PC-9 (cell line): Measurements from ENCODE around the gene HSF4. TPM values are rescaled to one million over a fixed set of nuclear protein-coding genes. Genes with fewer than 3 reads are reported as not detected.

Experiments used
- BruUV-seq: library from RNA; stranded (reverse); fragments of 400-500 nt; replicated peaks from 2 replicates; lab custom pipeline; 2021; lab: Mats Ljungman, UMichigan
- CTCF ChIA-PET: fragments of 300-600 bp; sonication (Branson Sonifier 250); formaldehyde crosslinking; loops from one replicate; lab custom pipeline; 2022; ENCODE audit warnings: antibody characterized with exemption; lab: Charles Lee
- POLR2A ChIA-PET: fragments of 300-600 bp; sonication (Branson Sonifier 250); formaldehyde crosslinking; loops from one replicate; lab custom pipeline; 2022; ENCODE audit warnings: antibody characterized with exemption; ENCODE audit not compliant: unreplicated experiment; lab: Charles Lee
- DNase-seq, 2 experiments: peaks; one replicate each; pipeline versions ENCODE4 v3.0.0 to v3.0.0-alpha.2; 2015 to 2022; ENCODE audit warnings: mixed read lengths in 1 of 2
- H2AFZ ChIP-seq: fragments of 200-600 bp; sonication (generic); 2 replicates; pipeline ENCODE4 v1.8.1; 2017; ENCODE audit warnings: antibody characterized with exemption
- H3F3A ChIP-seq: fragments of 200-600 bp; sonication (generic); 2 replicates; pipeline ENCODE4 v1.8.1; 2017; ENCODE audit warnings: antibody characterized with exemption, mild to moderate bottlenecking, low read depth; ENCODE audit not compliant: insufficient read depth
- H3K27ac ChIP-seq: fragments of 200-600 bp; sonication (generic); 2 replicates; pipeline ENCODE4 v1.6.1; 2016; ENCODE audit warnings: mixed run types
- H3K27me3 ChIP-seq: fragments of 200-600 bp; sonication (generic); 2 replicates; pipeline ENCODE4 v1.6.1; 2016; ENCODE audit warnings: low read depth, mixed run types; ENCODE audit not compliant: insufficient read depth
- H3K36me3 ChIP-seq: fragments of 200-600 bp; sonication (generic); 2 replicates; pipeline ENCODE4 v1.6.1; 2016; ENCODE audit warnings: low read depth, mixed run types
- H3K4me1 ChIP-seq: fragments of 200-600 bp; sonication (generic); replicated peaks from 2 replicates; pipeline ENCODE4 v1.6.1; 2016; ENCODE audit warnings: mixed run types; ENCODE audit not compliant: insufficient read depth
- H3K4me2 ChIP-seq: fragments of 200-600 bp; sonication (generic); 2 replicates; pipeline ENCODE4 v1.6.1; 2017; ENCODE audit warnings: mixed run types
- H3K4me3 ChIP-seq: fragments of 200-600 bp; sonication (generic); 2 replicates; pipeline ENCODE4 v1.6.1; 2016; ENCODE audit warnings: mixed run types
- H3K79me2 ChIP-seq: fragments of 200-600 bp; sonication (generic); 2 replicates; pipeline ENCODE4 v1.6.1; 2017; ENCODE audit warnings: low read depth, mixed run types
- H3K9me2 ChIP-seq: fragments of 200-600 bp; sonication (generic); 2 replicates; pipeline ENCODE4 v1.8.1; 2017; ENCODE audit warnings: mild to moderate bottlenecking; ENCODE audit not compliant: insufficient read depth
- H3K9me3 ChIP-seq: fragments of 200-600 bp; sonication (generic); 2 replicates; pipeline ENCODE4 v1.8.1; 2016; ENCODE audit warnings: low read depth; ENCODE audit not compliant: insufficient read depth
- H4K20me1 ChIP-seq: fragments of 200-600 bp; sonication (generic); 2 replicates; pipeline ENCODE4 v1.8.1; 2017; ENCODE audit not compliant: insufficient read depth
- EZH2 ChIP-seq: fragments of 200-600 bp; sonication (generic); IDR thresholded peaks from 2 replicates; pipeline ENCODE4 v1.8.0; 2017; ENCODE audit warnings: antibody characterized with exemption, low read depth
- intact Hi-C: fragments of 100-400 bp; cut with micrococcal nuclease; formaldehyde crosslinking; loops from one replicate; pipeline ENCODE4 v1.10.0; 2022; ENCODE audit not compliant: unreplicated experiment
- total RNA-seq: library from RNA; stranded (reverse); gene quantifications from 2 replicates; pipeline ENCODE4 v1.2.3, GENCODE V29; 2021
- TF ChIP-seq, protein P1 (sequence below): fragments of 200-600 bp; sonication (generic); conservative IDR thresholded peaks from 2 replicates; pipeline ENCODE4 v1.6.1; 2017; ENCODE audit warnings: mixed run types, antibody characterized with exemption, mild to moderate bottlenecking, moderate library complexity

Gene HSF4
- total RNA-seq, 1 experiment from 2014 or later: 100 TPM

DNA sequence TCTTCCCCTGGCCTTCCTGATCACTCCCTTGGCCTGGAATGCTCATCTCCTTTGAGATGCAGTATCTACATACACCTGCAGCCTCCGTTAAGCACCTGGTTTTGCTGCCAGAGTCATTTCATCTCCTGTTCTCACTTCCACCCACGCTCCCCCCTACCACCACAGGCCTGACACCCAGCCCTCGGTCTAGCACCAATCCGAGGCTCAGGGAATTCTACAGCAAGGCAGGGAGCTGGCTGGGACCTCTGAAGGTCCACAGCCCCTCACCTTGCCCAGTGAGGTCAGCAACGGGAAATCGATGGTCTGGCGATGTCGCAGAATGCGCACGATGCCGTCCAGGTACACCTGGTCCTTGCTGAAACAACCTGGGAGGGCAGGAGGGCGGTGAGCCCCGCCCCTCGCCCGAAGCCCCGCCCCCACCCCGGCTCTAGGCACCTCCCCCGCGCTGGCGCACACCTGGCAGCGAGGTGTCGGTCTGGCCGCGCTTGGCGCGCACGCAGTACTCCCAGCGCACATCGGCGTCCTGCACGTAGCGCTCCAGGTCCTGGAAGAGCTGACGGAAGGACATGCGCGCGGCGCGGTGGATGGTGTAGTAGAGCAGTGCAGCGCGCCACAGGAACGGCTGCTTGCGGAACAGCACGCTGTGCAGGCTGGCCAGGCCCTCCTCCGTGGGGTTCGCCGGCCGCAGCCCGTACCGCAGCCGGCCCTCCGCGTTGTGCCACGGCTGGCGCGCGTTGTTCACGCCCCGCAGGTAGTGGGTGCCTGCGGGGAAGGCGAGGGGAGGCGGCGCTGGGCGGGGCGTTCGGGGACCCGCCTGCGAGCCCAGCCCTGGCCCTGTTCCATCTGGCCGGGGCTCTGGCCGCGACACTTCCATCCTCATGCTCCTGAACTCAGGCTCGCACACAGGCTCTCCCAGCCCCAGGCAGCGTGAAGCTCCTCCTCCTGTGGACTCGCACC lies 13.5 kb downstream of the HSF4 start:
- POLR2A ChIA-PET: interaction anchor here (0.8 to 1.0 kb wide), 3 partner anchors 9 to 68 kb away, joined by 3 to 16 read pairs (median 5); no protein-coding TSS in a partner anchor
- no TSS peak for BruUV-seq
- peak; percentile 92 for DNase-seq
- Histone ChIP-seq H3K27ac (peak overlapping the region; percentile 48), H3K79me2 (peaks cover 15% of the 10 kb centered on the region), H3K4me1 (peaks cover 46% of the 10 kb centered on the region), H3K4me3 (peak overlapping the region; percentile 72), H3F3A (peaks cover 50% of the 10 kb centered on the region), H3K9me3 (no peaks in the 10 kb centered on the region), H3K27me3 (no peaks in the 10 kb centered on the region), H3K9me2 (no peaks in the 10 kb centered on the region), H3K4me2 (peak overlapping the region; percentile 92), H4K20me1 (no peaks in the 10 kb centered on the region), H2AFZ (peak overlapping the region; percentile 75; the same call in 1 of the 2 replicates), H3K36me3 (no peaks in the 10 kb centered on the region)
- CTCF ChIA-PET: interaction anchor here (0.6 kb wide), 1 partner anchor 15 kb away, joined by 8 read pairs; no protein-coding TSS in a partner anchor
- intact Hi-C loops: no loop called here
- TF ChIP-seq EZH2: no peak
- TF ChIP-seq, protein P1, sequence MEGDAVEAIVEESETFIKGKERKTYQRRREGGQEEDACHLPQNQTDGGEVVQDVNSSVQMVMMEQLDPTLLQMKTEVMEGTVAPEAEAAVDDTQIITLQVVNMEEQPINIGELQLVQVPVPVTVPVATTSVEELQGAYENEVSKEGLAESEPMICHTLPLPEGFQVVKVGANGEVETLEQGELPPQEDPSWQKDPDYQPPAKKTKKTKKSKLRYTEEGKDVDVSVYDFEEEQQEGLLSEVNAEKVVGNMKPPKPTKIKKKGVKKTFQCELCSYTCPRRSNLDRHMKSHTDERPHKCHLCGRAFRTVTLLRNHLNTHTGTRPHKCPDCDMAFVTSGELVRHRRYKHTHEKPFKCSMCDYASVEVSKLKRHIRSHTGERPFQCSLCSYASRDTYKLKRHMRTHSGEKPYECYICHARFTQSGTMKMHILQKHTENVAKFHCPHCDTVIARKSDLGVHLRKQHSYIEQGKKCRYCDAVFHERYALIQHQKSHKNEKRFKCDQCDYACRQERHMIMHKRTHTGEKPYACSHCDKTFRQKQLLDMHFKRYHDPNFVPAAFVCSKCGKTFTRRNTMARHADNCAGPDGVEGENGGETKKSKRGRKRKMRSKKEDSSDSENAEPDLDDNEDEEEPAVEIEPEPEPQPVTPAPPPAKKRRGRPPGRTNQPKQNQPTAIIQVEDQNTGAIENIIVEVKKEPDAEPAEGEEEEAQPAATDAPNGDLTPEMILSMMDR: no peak

DNA sequence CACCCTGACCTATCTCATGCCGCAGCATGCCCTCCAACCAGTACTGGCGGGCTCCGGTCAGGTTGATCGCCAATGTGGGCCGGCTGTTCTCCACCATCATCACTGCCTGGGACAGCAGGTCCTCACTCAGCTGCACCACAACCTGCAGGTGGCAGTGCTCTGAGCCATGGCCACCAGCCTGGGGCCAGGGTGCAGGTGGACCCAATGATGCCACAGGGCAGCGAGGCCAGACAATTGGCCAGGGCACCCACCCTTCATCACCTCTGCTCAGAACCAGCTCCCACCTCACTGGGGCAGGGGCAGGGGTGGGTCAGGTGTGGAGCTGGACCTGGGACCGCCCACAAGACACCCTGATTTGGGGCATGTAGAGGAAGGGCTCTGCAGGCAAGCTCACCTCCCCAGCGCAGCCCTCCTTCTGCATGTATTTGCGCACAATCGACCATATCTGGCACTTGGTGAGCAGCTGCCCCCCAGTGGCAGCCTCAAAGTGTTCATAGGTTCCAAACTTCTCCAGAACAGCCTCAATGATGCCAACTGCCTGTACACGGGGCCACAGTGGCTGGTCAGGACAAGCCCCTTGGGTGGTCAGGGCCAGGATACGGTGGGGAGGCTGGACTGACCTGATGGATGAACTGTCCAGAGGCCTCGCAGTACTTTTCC lies 15.0 kb downstream of the HSF4 start:
- Histone ChIP-seq H3K9me2 (no peaks in the 10 kb centered on the region), H3K79me2 (peaks cover 16% of the 10 kb centered on the region), H3K4me2 (peak overlapping the region; percentile 92), H3K4me3 (no peak overlapping the region), H3K36me3 (no peaks in the 10 kb centered on the region), H3F3A (peaks cover 40% of the 10 kb centered on the region), H3K9me3 (no peaks in the 10 kb centered on the region), H2AFZ (no peak overlapping the region), H3K4me1 (peaks cover 44% of the 10 kb centered on the region), H3K27ac (no peak overlapping the region), H3K27me3 (no peaks in the 10 kb centered on the region), H4K20me1 (no peaks in the 10 kb centered on the region)
- intact Hi-C loops: no loop called here
- no peak for DNase-seq
- ChIA-PET POLR2A (interaction anchor here (0.6 kb wide), 1 partner anchor 9 kb away, joined by 4 read pairs; no protein-coding TSS in a partner anchor), CTCF (no interaction called here)
- TF ChIP-seq EZH2: no peak
- TF ChIP-seq, protein P1: no peak; the same call in 1 of the 2 replicates
- BruUV-seq: no TSS peak

DNA sequence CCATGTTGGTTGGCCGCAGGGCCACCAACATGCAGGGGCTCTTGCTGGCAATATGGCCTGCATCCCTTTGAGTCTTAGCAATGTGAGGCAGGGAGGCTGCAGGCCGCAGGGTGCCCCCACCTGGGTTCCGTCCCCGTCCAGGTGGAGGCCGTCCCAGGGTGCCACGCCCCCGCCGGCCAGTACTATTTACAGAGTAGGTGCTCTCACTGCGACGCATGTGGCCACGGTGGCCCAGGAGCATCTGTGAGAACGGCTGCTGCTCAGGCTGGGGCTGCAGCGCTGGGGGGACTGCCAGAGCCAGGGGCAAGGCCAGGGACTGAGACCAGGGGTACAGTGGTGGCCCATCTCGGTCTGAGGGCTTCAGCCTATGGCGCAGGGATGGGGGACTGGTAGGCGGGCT lies 15.6 kb downstream of the HSF4 start:
- Histone ChIP-seq H3K36me3 (no peaks in the 10 kb centered on the region), H3K4me1 (peaks cover 44% of the 10 kb centered on the region), H4K20me1 (no peaks in the 10 kb centered on the region), H3K27me3 (no peaks in the 10 kb centered on the region), H3K79me2 (peaks cover 16% of the 10 kb centered on the region), H3K27ac (no peak overlapping the region), H3K4me3 (no peak overlapping the region), H3K4me2 (no peak overlapping the region), H3K9me2 (no peaks in the 10 kb centered on the region), H3F3A (peaks cover 38% of the 10 kb centered on the region), H3K9me3 (no peaks in the 10 kb centered on the region), H2AFZ (no peak overlapping the region)
- DNase-seq: no peak
- intact Hi-C loops: no loop called here
- CTCF ChIA-PET: no interaction called here
- no TSS peak for BruUV-seq
- no peak for TF ChIP-seq EZH2
- TF ChIP-seq, protein P1: no peak
- POLR2A ChIA-PET: no interaction called here
